Tibial nerve (tissue), 4 donors: ENCODE data around the gene TMC3. TPM values are rescaled to one million over a fixed set of nuclear protein-coding genes. Genes with fewer than 3 reads are reported as not detected.

ENCODE experiments used
- DNase-seq, 2 donors: peaks; one replicate each; pipeline ENCODE4 v3.0.0-alpha.2; 2019; ENCODE audit warnings: low spot score in 2 of 2
- H3K27ac ChIP-seq, 4 donors: fragments of 200-600 bp; sonication (generic) in 3 of 4; one replicate each; pipeline ENCODE4 v1.5.1; 2017 to 2019; ENCODE audit warnings: mild to moderate bottlenecking in 1 of 4
- H3K27me3 ChIP-seq, 2 donors: fragments of 200-600 bp; sonication (generic) in 1 of 2; one replicate each; pipeline versions ENCODE4 v1.5.1 to v1.6.0; 2017 to 2019
- H3K36me3 ChIP-seq, 3 donors: fragments of 200-600 bp; sonication (generic); one replicate each; pipeline ENCODE4 v1.5.1; 2018 to 2019
- H3K4me1 ChIP-seq, 4 donors: fragments of 200-600 bp; sonication (generic) in 3 of 4; one replicate each; pipeline ENCODE4 v1.5.1; 2017 to 2019
- H3K4me3 ChIP-seq, 4 donors: fragments of 200-600 bp; sonication (generic) in 3 of 4; one replicate each; pipeline ENCODE4 v1.5.1; 2017 to 2019; ENCODE audit warnings: mild to moderate bottlenecking in 1 of 4, moderate library complexity in 1 of 4
- H3K9me3 ChIP-seq, 4 donors: fragments of 200-600 bp; sonication (generic) in 3 of 4; one replicate each; pipeline ENCODE4 v1.5.1; 2017 to 2019
- CTCF ChIP-seq, 5 experiments: fragments of 200-600 bp in 3 of 5; fragments of 450-650 bp in 2 of 5; sonication (generic) in 3 of 5; IDR thresholded peaks; one replicate each; pipeline ENCODE4 v1.5.1; 2016 to 2019; ENCODE audit warnings: antibody characterized with exemption in 5 of 5, mild to moderate bottlenecking in 3 of 5, moderate library complexity in 2 of 5
- EP300 ChIP-seq, 2 donors: sonication (generic); formaldehyde crosslinking; IDR thresholded peaks; one replicate each; pipeline ENCODE4 v1.6.1; 2017; ENCODE audit warnings: antibody characterized with exemption in 2 of 2, mild to moderate bottlenecking in 1 of 2
- POLR2A ChIP-seq, 2 donors: fragments of 450-650 bp; IDR thresholded peaks; one replicate each; pipeline ENCODE4 v1.6.1; 2017; ENCODE audit warnings: antibody characterized with exemption in 2 of 2, mild to moderate bottlenecking in 2 of 2, moderate library complexity in 2 of 2
- WGBS, 2 donors: methylation state at CpG; one replicate each; pipeline ENCODE4 v1.1.5; 2018; 5-methylcytosine and 5-hydroxymethylcytosine counted together
- total RNA-seq, 4 donors: library from RNA; depleted of rRNA; stranded (reverse); fragments of >200 nt; gene quantifications; one replicate each; pipeline ENCODE4 v1.1.0, GENCODE V29; 2016

The TMC3 gene
- total RNA-seq, 4 donors from 2014 or later = not detected

DNA sequence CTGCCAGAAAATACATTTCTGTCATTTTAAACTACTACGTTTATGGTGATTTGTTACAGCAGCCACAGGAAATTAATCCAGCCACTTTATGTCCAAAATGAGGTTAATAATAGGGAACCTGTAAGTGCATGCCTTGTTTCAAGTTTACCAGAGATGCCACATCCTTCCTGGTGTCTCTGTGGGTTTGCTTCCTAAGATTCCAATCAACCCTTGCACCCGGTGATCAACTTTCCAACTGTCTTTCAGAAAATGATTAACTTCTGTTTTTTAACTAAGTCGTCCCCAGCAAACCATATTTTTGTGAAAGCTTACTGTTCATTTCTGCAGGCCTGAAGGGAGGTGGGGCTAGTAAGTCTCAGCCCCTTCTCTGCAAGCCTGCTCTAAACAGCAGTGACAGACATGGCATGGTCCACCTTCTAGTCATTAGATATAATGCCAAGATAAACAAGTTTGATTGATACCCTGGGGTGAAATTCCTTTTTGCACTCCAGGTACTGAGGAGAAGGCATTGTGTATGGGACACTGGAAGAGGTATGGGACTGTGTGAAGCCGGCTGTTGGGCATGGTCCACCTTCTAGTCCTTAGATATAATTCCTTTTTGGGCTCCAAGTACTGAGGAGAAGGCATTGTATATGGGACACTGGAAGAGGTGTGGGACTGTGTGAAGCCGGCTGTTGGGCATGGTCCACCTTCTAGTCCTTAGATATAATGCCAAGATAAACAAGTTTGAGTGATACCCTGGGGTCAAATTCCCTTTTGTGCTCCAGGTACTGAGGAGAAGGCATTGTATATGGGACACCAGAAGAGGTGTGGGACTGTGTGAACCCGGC lies 11.1 kb upstream of the TMC3 start:
- no peaks in the 10 kb centered on the region for H3K36me3 ChIP-seq
- TF ChIP-seq CTCF (IDR thresholded peaks at IDR 0.05) (no peak), EP300 (IDR thresholded peaks at IDR 0.05) (no peak), POLR2A (IDR thresholded peaks at IDR 0.05) (no peak)
- WGBS, 2 donors = 83 to 88% methylated on average over 6 of the region's 6 CpGs
- no peak for DNase-seq
- no peak overlapping the region for H3K27ac ChIP-seq
- no peaks in the 10 kb centered on the region for H3K27me3 ChIP-seq
- no peaks in the 10 kb centered on the region for H3K9me3 ChIP-seq
- no peak overlapping the region for H3K4me3 ChIP-seq
- H3K4me1 ChIP-seq = peaks cover 0 to 2% (median 0%) of the 10 kb centered on the region in 4 donors

- H3K27me3 ChIP-seq = no peaks in the 10 kb centered on the region
- TF ChIP-seq CTCF (IDR thresholded peaks at IDR 0.05) (no peak), EP300 (IDR thresholded peaks at IDR 0.05) (no peak), POLR2A (IDR thresholded peaks at IDR 0.05) (no peak)
- no peak overlapping the region for H3K4me3 ChIP-seq
- H3K36me3 ChIP-seq = no peaks in the 10 kb centered on the region
- peaks cover 0 to 13% (median 0%) of the 10 kb centered on the region in 4 donors for H3K4me1 ChIP-seq
- H3K27ac ChIP-seq = no peak overlapping the region
- no peak for DNase-seq
- H3K9me3 ChIP-seq = no peaks in the 10 kb centered on the region
- WGBS, 2 donors = 65 to 67% methylated on average over 2 of the region's 2 CpGs
These were observed 7.7 kb upstream of the TMC3 start for GRCh38 chr15:81381720-81382119.

DNA sequence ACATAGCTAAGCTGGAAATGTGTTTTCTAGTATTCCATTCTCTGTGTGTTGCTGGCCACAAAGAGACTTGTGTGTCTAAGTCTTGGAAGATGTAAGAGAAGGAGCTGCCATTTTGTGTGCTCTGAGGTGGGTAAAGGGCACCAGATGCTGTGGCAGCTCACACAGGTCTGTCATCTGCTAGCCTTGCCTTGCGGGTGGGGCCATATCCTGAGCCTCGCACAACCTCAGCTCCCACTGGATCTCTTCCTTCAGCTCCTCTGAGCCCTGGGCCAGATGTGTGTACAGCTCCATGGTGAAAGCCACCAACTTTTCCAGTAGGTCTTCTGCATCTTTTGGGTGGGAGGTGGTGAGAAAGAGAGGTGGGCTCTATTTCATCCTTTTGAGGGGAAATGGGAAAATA lies 6.7 kb upstream of the TMC3 start:
- H3K36me3 ChIP-seq = no peaks in the 10 kb centered on the region
- 72 to 91% methylated on average over 2 of the region's 2 CpGs for WGBS, 2 donors
- DNase-seq = no peak

GRCh38 chr15:81380203-81380602 lies 6.2 kb upstream of the TMC3 start:
- peaks cover 0 to 13% (median 0%) of the 10 kb centered on the region in 4 donors for H3K4me1 ChIP-seq
- no peaks in the 10 kb centered on the region for H3K9me3 ChIP-seq
- WGBS, 2 donors = 61 to 67% methylated on average over 3 of the region's 3 CpGs
- no peak overlapping the region for H3K4me3 ChIP-seq
- no peak for TF ChIP-seq POLR2A (IDR thresholded peaks at IDR 0.05)
- TF ChIP-seq CTCF (IDR thresholded peaks at IDR 0.05) = no peak
- no peak for TF ChIP-seq EP300 (IDR thresholded peaks at IDR 0.05)
- H3K27ac ChIP-seq = no peak overlapping the region
- no peak for DNase-seq
- no peaks in the 10 kb centered on the region for H3K36me3 ChIP-seq
- no peaks in the 10 kb centered on the region for H3K27me3 ChIP-seq

More for the DNA sequence above, 6.7 kb upstream of the TMC3 start:
- TF ChIP-seq POLR2A (IDR thresholded peaks at IDR 0.05) (no peak), CTCF (IDR thresholded peaks at IDR 0.05) (no peak), EP300 (IDR thresholded peaks at IDR 0.05) (no peak)
- Histone ChIP-seq H3K4me1 (peaks cover 0 to 13% (median 0%) of the 10 kb centered on the region in 4 donors), H3K27ac (no peak overlapping the region), H3K9me3 (no peaks in the 10 kb centered on the region), H3K4me3 (no peak overlapping the region), H3K27me3 (no peaks in the 10 kb centered on the region)

DNA sequence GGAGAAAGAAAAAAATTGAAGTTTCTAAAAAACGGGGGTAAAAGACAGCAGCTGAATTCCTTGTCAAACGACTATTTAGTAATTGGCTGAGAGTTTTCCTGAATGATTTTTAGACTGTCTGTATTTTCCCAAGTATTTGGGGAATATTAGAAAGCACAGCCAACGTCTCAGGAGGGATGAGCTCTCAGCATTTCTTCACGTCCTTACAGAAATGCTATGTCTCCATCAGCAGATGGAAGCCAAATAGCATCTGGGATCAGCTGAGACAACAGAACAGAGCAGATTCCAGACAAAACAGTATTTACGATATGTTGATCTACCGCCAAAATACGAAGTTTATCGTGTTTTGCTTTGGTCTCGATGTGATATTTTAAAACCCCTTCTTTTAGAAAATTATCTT lies 5.3 kb upstream of the TMC3 start:
- H3K27me3 ChIP-seq = no peaks in the 10 kb centered on the region
- H3K9me3 ChIP-seq = no peaks in the 10 kb centered on the region
- no peaks in the 10 kb centered on the region for H3K36me3 ChIP-seq
- whole genome bisulfite sequencing, 2 donors = 43 to 50% methylated on average over 9 of the region's 9 CpGs
- TF ChIP-seq CTCF (IDR thresholded peaks at IDR 0.05) = no peak
- TF ChIP-seq EP300 (IDR thresholded peaks at IDR 0.05) = no peak
- no peak for TF ChIP-seq POLR2A (IDR thresholded peaks at IDR 0.05)
- H3K4me3 ChIP-seq = no peak overlapping the region
- DNase-seq = no peak
- peaks cover 0 to 13% (median 0%) of the 10 kb centered on the region in 4 donors for H3K4me1 ChIP-seq
- H3K27ac ChIP-seq = no peak overlapping the region
